ENCODE results near the gene CD1D.
A peak's percentile ranks its signal among the peaks of the same experiment; 100 is the strongest.

The CD1D gene

DNA sequence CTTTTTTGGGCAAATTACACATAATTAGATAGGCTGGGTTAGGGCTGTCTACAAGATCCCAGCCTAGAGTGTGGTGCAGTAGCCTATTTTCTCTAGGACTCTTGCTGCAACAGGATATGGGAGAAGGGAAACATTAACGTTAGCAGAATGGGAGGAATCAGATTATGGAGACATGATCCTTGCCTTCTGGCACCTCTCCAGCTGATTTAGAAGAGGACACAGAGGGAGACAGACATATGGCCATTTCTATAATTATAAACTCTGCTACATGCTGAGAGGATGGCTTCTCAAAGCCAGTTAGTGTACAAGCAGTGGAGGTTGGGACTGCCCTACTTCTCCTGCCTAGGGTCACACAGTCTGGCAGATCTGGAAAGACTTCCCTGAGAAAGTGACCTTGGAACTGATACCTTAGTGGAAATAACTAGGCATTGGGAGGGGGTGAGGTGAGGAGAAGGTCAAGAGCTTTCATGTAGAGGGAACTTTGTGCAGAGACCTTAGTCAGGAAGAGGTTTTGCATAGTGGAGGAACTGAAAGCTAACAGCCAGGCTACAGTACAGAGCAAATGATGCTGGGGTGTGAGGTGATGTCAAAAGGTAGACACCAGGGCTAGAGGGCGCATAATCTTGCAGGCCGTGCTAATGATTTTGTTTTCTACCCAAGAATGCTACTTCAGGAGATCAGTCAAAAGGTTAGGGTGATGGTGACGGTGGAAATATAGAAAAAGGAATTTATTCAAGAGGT, 1.2 kb upstream of the CD1D start:
- CTCF ChIA-PET = interaction anchor here (1.7 kb wide), 1 partner anchor 25 kb away, joined by 6 read pairs; no protein-coding TSS in a partner anchor
- POLR2A ChIA-PET = no interaction called here
- TF ChIP-seq CTCF (IDR thresholded peaks at IDR 0.05; ENCODE audit: control extremely low read depth, extremely low read depth, low read depth, missing control alignments) = no peak
- peak; percentile 78 for DNase-seq (ENCODE audit: extremely low spot score)

DNA sequence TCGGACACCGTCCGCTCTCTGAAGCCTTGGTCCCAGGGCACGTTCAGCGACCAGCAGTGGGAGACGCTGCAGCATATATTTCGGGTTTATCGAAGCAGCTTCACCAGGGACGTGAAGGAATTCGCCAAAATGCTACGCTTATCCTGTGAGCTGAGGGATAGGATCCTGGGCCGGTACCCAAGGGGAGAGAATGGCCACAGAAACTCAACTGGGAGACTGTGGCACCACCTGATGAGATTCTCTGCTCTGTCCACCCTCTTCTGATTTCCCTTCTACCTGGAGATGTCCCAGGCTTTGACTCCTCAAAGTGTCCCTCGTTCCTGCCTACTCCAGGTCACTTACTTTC, 855 bp downstream of the CD1D start:
- ChIA-PET POLR2A (no interaction called here), CTCF (interaction anchor here (1.1 to 1.8 kb wide), 2 partner anchors 13 to 20 kb away, joined by 3 to 4 read pairs; no protein-coding TSS in a partner anchor)
- no peak for TF ChIP-seq CTCF (IDR thresholded peaks at IDR 0.05; ENCODE audit: control extremely low read depth, extremely low read depth, low read depth, missing control alignments)
- DNase-seq (ENCODE audit: extremely low spot score) = no peak

DNA sequence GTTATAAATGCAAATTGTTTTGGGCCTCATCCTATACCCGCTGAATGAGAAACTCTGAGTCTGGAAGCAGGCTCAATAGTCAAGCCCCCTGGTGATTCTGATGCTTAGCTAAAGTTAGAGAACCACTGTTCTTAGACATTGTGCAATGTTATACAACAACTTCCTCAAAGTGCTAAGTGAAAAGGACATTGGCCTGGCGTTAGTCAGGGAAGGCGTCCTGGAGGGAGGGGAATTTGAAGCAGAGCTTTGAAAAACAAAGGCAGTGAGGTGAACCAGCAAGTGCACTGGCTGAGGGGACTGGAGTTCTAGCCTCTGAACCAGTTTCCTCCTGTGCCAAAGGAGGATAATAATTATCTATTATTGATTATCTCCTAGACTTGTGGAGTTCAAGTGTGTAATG, 5.1 kb downstream of the CD1D start:
- ChIA-PET POLR2A (no interaction called here), CTCF (interaction anchor here (4.3 kb wide), 1 partner anchor 18 kb away, joined by 24 read pairs; no protein-coding TSS in a partner anchor)
- no peak for DNase-seq (ENCODE audit: extremely low spot score)
- no peak for TF ChIP-seq CTCF (IDR thresholded peaks at IDR 0.05; ENCODE audit: control extremely low read depth, extremely low read depth, low read depth, missing control alignments)

DNA sequence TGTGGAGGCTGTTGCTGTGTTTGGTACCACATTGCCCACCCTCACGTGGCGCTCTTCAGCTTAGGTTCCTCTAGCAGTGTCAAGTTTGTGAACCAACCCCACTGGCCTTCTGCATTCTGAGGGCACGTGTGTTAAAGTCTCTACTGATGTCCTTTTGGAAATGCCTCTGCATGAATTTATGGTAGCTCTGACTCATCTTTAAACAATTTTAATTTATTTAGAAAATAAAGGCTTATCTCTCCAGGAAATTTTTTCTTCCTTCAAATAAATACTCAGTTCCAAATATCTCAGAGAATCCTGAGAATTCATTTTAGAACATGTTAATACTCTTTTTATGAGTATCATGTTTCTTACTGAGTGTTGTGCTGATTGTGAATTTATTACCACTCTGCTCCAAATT, 5.5 kb downstream of the CD1D start:
- ChIA-PET CTCF (interaction anchor here (0.8 to 4.3 kb wide), 3 partner anchors 14 to 62 kb away, joined by 3 to 24 read pairs (median 3); no protein-coding TSS in a partner anchor), POLR2A (no interaction called here)
- no peak for TF ChIP-seq CTCF (IDR thresholded peaks at IDR 0.05; ENCODE audit: control extremely low read depth, extremely low read depth, low read depth, missing control alignments)
- DNase-seq (ENCODE audit: extremely low spot score) = no peak

DNA sequence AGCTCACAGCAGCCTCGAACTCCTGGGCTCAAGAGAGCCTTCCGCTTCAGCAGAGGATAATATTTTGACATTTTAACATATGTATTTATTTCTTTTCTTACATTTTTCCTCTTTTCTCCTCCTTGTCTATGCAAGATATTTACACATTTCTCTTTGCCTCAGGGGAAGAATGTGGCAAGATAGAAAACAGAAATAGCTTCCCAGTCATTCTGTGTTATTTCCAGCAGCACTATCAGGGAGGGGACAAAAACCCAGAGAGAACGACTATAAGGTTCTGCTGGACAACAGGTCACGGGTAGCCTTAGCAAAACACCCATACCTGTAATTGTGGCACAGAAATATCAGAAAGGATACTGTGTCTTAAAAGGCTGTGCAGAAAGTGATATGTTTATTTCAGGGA, 7.9 kb downstream of the CD1D start:
- POLR2A ChIA-PET = no interaction called here
- no peak for TF ChIP-seq CTCF (IDR thresholded peaks at IDR 0.05; ENCODE audit: control extremely low read depth, extremely low read depth, low read depth, missing control alignments)
- no peak for DNase-seq (ENCODE audit: extremely low spot score)
- CTCF ChIA-PET = no interaction called here

DNA sequence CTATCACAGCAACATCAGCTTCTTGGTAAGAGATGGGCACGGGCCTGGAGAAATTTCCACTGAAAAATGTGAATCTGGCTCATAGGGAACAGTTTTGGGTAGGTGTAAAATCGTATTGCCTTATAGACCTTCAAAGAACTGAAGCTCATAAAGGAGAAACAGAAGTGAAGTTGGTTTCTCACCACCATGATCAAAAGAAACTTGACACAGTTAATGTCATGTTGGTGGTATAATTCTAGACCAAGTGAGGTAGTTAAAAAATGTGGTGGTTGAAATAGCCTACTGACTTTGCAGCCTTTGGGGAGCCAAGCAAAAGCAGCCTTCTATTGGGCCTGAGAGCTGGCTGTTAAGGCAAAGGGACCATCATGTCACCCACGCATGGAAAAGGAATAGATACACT, 8.9 kb downstream of the CD1D start:
- no peak for DNase-seq (ENCODE audit: extremely low spot score)
- ChIA-PET CTCF (interaction anchor here (1.6 kb wide), 1 partner anchor 14 kb away, joined by 6 read pairs; no protein-coding TSS in a partner anchor), POLR2A (no interaction called here)
- no peak for TF ChIP-seq CTCF (IDR thresholded peaks at IDR 0.05; ENCODE audit: control extremely low read depth, extremely low read depth, low read depth, missing control alignments)

All from GM10248 (cell line).